AML-193 (cell line): ENCODE data around the gene LPO.

Experiments
- DNase-seq, 2 experiments: peaks; one replicate each; lab custom pipeline; 2025; lab: John Stamatoyannopoulos, UW

The LPO gene

DNA sequence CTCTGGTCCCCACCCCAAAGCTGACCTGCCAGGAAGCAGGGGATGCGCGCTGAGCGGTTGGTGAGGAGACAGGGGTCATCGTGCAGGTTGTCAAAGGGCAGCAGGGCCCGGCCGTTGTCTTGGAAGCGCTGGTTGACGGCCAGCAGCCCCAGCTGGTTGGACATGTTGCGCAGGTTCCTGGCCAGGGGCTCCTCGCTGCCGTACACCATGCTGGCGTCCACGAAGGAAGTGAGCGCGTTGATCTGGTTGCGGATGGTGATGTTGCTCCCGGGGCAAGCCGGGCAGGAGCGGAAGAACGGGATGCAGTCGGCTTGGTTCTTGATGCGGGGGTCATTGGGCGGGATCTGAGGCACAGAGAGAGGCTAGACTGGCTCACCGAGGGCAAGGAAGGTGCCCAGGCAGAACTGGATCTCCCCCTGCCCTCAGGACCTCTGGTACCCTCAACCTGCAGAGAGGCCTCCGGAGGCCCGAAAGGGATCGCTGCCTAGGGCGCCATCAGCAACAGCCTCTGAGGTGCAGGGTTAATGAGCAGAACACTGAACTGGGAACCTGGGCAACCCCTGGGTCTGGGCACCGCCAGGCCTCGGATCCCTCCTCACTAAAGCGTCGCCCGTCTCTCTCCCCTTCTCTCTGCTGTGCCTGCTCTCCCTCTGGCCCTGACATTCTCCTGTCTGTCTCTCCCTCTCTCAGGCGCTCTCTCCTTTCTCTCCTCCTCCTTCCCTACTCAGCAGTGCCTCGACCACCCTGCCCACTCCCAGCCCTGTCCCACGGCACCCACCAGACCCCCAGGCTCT lies 39.6 kb downstream of the LPO start:
- DNase-seq = no peak

GRCh38 chr17:58278661-58279015 lies 40.3 kb downstream of the LPO start:
- DNase-seq = no peak

- DNase-seq = no peak
Observed at GRCh38 chr17:58279016-58279711, 40.8 kb downstream of the LPO start.

DNA sequence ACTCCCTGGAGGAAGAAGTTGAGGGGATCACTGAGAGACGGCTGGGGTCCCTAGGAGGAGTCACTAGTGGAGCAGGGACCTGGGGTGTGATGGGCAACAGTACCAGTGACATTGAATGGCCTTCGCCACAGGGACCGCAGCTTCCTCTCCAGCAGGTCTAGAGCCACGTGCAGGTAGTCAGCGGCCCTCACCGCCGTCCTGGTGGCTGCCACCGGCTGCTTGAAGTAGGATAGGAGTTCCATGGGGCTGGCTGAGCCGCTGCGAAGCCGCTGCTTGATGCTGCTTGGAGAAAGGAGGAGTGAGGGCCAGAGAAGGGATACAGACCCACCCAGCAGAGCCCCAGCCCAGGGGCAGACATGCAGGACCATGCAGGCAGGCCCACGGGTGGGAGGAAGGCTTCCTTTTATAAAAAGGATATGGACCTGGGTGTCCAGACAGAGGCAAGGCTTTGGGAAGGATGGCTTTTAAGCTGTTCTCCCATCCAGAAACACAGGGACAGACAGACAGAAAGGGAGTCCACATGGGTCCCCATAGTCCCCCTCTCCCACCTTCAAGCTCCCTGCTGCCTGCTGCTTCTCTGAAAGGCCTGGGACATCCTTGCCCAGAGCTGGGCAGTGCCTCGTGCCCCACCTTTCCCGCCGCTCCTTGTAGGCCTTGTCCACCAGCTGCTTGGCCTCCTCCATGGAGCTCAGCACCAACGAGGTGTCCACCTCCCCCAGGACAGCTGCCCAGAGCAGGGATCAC lies 41.5 kb downstream of the LPO start:
- DNase-seq = no peak

DNA sequence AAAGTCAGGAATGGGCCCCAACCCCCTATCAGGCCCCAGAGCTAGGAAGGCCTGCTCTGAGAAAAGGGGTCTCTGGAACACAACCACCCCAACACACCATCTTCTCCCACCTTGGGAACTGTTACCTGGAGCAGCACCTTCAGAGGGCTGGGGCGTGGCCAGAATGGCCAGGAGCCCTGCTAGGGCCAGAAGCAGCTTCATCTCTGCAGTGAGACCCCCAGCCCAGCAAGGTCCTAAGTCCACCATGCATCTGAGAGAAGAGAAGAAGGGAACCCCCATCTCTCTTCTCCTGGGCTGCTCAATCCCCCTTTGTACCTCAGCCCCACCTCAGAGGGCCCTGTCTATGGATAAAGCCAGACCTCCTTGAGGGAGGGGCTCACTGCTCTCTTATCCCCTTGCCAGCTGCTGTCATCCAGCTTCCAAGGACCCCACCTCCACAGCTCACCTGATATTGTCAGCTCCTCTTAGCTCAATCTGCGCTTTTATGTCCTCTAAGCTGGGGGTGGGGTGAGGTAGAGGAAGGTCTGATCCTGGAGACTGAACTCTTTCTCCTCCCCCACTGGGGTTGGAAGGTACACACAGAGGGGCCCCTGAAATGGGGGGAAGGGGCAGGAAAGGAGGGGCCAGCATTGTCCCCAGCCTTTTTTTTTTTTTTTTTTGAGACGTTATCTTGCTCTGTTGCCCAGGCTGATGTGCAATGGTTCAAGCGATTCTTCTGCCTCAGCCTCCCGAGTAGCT lies 42.3 kb downstream of the LPO start, which contains the start of gene MPO:
MPO (minus strand) TSS at position 456 of the 738 bp plus-strand sequence; CDS start at position 279, 177 bp downstream.
- DNase-seq = no peak

- DNase-seq = peak; percentile 100
Observed at GRCh38 chr17:58281511-58282011, 43.2 kb downstream of the LPO start.

DNA sequence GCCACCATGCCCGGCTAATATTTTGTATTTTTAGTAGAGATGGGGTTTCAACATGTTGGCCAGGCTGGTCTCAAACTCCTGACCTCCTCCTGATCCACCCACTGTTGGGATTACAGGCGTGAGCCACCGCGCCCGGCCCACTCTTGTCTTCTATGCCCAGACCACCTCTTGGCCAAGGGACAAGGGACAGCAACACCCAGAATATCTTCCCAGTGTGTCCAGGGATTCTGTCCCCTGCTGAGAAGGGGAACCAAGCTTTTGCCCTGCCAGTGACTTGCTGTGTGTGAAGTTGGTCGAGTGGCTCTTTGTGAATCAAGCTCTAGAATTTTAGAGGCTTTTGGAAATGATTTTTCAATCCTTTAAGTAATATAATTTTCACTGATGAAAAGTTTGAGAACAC lies 44.1 kb downstream of the LPO start:
- no peak for DNase-seq

DNA sequence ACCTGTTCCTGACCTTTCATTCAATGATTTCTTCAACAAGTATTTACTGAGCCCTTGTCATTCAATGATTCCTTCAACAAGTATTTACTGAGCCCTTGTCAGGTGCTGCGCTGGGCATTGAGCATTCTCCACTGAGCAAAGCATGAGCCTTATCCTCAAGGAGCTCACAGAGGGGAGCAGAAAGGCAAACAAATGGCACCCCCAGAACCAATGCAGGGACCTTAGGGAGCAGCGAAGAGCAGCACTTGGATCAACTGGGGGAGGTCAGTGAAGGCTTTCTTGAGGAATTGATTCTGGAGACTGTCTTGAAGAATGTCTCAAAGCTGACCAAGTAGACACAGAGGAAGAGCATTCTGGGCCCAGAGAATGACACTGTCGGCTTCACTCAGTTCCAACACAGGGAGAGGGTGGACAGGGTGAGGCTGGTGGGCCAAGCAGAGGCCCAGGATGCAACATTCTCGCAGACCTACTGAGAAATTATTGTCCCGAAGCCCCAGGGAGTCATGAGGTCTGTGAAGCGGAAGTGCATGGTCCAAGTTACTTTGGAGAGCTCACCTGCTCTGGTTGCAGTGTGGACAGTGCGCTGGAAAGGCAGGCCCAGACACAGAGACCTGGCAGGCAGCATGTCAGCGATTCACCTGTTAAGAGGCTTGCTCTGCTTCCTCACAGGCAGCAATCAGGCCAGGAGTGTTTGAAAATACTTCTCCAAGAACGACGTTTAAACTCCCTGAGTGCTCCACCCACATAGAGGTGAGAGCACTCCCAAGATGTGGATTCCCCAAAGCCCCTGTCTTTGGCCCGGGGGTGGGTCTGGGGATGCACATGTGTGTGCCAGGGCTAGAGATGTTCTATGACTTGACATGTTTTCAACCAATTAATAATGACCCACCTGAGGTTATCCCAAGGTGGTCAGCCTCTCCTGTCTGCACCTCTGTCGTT lies 45.6 kb downstream of the LPO start:
- DNase-seq = no peak

DNA sequence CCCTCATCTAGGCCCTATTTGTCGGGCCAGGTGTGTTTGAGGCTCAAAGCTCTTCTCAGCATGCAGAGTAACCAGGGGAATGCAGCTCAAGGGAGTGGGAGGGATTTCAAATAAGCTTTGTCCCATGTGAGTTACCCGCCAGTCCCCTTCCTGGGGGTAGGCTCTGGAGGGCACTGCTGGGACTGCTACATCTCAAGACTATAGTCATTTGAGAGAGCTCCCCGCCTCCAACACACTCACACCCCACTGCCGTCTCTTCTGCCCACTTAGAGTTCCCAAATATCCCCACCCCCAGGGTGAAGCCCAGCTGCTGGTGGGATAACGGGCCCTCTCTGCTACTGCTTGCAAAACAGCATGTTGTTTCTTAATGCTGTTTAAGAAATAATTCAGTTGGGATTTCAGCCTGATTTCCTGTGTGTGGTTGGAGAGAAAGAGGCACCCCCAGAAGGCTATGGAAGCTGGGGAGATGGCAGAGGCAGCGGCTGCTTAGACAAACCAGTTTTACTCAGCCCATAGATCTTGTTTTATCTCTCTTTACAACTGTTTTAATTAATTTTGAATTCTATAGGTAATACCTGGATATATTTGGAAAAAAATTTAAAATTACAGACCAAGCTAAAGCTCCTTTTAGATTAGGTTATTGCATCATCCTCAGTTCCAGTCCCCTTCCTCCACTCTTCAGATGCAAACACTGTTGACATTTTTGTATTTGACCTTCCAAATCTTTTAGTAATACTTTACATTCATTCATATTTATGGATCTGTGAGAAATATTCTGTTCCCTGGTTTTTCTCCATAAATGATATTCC lies 46.4 kb downstream of the LPO start:
- peak; percentile 100 for DNase-seq

- DNase-seq = no peak
Observed at GRCh38 chr17:58285422-58285810, 47.0 kb downstream of the LPO start.

DNA sequence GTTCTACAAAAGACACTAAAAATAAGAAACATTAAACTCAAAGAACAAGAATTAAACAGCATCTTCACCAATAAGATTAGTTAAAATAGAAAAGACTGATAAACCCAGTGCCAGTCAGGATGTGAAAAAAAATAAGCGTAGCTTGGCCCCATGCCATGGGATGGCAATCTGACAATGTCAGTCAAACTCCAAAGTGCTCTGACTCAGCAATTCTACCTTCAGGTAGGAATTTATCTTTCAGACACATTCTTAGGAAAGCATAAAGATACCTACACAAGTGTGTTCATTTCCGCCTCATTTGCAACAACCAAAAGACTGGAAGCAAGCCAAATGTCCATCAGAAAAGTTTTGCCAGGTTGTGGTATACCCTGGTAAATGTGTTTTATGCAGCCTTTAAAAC lies 51.5 kb downstream of the LPO start:
- DNase-seq = no peak

DNA sequence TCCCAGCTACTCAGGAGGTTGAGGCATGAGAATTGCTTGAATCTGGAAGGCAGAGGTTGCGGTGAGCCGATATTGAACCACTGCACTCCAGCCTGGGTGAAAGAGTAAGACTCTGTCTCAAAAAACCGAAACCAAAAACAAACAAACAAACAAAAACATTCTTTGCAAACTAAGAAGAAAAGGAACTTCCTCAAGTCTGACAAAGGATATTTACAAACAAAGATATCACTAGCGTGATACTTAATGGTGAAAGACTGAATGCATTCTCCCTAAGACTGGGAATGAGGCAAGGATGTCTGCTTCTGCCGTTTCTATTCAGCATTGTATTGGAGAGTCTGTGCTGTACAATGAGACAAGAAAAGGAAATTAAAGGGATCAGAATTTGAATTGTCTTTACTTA lies 52.9 kb downstream of the LPO start:
- no peak for DNase-seq

DNA sequence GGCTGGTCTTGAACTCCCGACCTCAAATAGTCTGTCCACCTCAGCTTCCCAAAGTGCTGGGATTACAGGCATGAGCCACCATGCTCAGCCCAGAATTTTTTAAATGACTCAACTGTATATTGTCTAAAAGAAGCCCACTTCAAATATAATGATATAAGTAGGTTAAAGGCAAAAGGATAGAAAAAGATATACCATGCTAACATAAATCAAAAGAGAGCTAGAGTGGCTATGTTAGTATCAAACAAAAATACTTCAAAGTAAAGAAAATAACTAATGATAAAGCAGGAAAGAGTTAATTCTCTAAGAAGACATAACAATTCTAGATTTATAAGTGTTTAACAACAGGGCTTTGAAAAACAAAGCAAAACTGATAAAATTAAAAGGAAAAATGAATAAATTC lies 55.6 kb downstream of the LPO start:
- no peak for DNase-seq

DNA sequence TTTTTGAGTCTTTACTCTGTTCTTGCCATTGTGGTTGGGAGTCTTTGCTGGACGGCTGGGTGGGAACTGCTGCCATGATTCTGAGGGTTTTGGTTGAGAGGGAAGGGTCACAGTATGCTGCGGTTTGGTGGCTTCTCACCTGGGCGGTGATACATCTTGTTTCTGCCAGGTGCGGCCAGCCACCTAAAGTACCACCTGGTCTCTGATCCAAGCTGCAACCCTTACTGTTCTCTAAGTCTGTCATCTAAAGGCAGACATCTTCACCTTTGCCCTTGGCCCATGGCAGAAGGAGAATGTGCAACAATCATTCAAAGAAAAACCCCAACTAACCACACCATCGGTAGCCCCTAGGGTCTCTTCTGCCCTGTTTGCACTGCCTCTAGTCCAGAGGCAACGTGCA lies 62.0 kb downstream of the LPO start:
- no peak for DNase-seq

DNA sequence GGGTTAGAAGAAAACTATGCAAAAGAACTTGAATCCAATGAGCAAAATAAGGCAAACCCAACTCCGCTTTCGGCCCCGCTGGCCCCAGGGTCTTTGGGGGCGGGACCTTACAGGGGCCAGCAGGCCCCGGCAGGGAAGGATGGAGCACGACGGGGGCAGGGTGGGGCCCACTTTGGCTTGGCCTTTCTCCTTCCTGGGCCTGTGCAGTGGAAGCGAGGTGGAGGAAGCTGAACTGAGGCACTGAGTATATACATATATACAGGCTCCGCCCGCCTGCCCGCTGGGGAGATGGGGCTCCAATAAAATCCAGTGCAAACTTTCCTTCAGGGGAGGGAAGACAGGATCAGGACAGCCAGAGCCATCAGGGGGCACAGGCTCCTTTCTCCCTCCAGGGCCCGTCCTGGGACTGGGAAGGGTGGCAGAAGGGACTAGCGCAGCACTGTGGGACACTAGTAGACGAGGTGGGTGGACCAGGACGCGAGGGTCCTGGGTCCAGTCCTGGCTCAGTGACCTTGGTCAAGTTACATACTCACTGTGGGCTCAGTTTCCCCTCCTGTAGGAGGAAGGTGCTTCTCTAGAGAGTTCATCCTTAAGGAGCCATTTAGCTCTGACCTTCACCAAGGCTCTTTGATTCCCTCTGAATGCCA lies 63.2 kb downstream of the LPO start:
- no peak for DNase-seq

- no peak for DNase-seq
Observed at GRCh38 chr17:58302171-58302918, 64.0 kb downstream of the LPO start.

DNA sequence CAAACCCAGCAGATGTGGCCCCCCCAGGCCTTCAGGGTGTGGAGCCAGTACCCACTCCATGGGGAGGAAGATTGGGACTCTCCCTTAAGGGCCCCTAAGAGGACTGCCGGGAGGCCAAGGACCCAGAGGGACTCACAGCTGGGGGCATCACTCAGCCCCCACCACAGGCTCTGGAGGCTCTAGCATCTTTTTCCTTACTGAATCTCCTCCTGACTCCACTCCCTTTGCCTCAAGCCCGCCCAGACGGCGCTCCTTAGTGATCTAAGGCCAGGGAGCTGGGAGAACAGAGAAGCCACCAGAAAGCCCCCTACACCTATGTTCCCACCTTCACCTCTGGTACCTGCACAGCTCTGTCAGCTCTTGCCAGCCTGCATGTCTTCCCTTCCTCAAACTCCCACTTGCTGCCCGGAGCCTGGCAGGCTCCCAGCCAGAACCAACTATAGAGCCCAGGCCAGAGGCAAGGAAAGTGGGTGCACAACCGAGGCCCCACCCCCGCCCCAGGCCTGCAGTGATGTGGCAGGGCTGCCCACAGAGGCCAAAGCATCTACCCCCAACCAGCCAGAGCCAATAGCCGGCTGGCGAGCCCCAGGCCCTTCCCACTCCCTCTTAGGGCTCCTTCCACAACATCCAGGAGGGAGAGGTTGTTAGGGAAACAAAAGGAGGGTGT lies 64.7 kb downstream of the LPO start:
- DNase-seq = no peak
